IPS DF 6.9 (cell line): ENCODE results near the gene CAMKK2.
A peak's percentile ranks its signal among the peaks of the same experiment; 100 is the strongest.
"Not testable (repeated sequence)": the region's sequence is repeated elsewhere in the genome, so short reads cannot be mapped to it uniquely, and the experiment has no call there.

Experiments
- DNase-seq: peaks from one replicate; pipeline ENCODE4 v3.0.0-alpha.2; 2013; ENCODE audit warnings: low read depth, low spot score
- H3K27ac ChIP-seq: one replicate; pipeline ENCODE4 v1.5.1; 2013; ENCODE audit warnings: low read length, control low read depth
- H3K27me3 ChIP-seq: 2 replicates; pipeline ENCODE4 v1.6.1; 2013; ENCODE audit warnings: mild to moderate bottlenecking, low read length; ENCODE audit not compliant: control insufficient read depth, insufficient read depth
- H3K36me3 ChIP-seq: 2 replicates; pipeline ENCODE4 v1.6.1; 2013; ENCODE audit warnings: low read length; ENCODE audit not compliant: control insufficient read depth, insufficient read depth
- H3K4me1 ChIP-seq: 2 replicates; pipeline ENCODE4 v1.6.1; 2013; ENCODE audit warnings: low read length; ENCODE audit not compliant: control insufficient read depth, insufficient read depth
- H3K4me3 ChIP-seq: 2 replicates; pipeline ENCODE4 v1.5.1; 2013; ENCODE audit warnings: mild to moderate bottlenecking, low read length
- H3K9me3 ChIP-seq: 2 replicates; pipeline ENCODE4 v1.6.1; 2013; ENCODE audit warnings: low read length, inconsistent platforms; ENCODE audit not compliant: control insufficient read depth, insufficient read depth
- WGBS: extraction: QIAGEN DNeasy Blood & Tissue Kit; methylation state at CpG from one replicate; pipeline ENCODE4 v1.1.7; 2013; ENCODE audit warnings: mixed read lengths, missing lambda C conversion rate; ENCODE audit not compliant: insufficient read length, insufficient coverage; 5-methylcytosine and 5-hydroxymethylcytosine counted together

Gene CAMKK2

GRCh38 chr12:121299662-121300061 is 3.2 kb upstream of the CAMKK2 start:
- Histone ChIP-seq H3K36me3 (no peaks in the 10 kb centered on the region), H3K4me3 (no peak overlapping the region), H3K4me1 (no peaks in the 10 kb centered on the region), H3K27ac (no peak overlapping the region), H3K9me3 (no peaks in the 10 kb centered on the region), H3K27me3 (no peaks in the 10 kb centered on the region)
- WGBS, result no CpG with 5 or more reads among the region's 4 CpGs
- no peak for DNase-seq

GRCh38 chr12:121298411-121298810 is 1.9 kb upstream of the CAMKK2 start:
- WGBS, result no CpG with 5 or more reads among the region's 13 CpGs
- H3K9me3 ChIP-seq, H3K4me3 ChIP-seq, H3K36me3 ChIP-seq, H3K27ac ChIP-seq, H3K4me1 ChIP-seq, DNase-seq, H3K27me3 ChIP-seq: not testable (repeated sequence)

GRCh38 chr12:121297435-121297991 is 1.0 kb upstream of the CAMKK2 start:
- H3K9me3 ChIP-seq, result no peaks in the 10 kb centered on the region
- H3K4me1 ChIP-seq, result no peaks in the 10 kb centered on the region
- no peak overlapping the region for H3K27ac ChIP-seq
- no peaks in the 10 kb centered on the region for H3K36me3 ChIP-seq
- DNase-seq, result no peak
- peak overlapping the region; percentile 46; the same call in 1 of the 2 replicates for H3K4me3 ChIP-seq
- WGBS, result no CpG with 5 or more reads among the region's 21 CpGs
- no peaks in the 10 kb centered on the region for H3K27me3 ChIP-seq

- H3K9me3 ChIP-seq, result no peaks in the 10 kb centered on the region
- H3K27me3 ChIP-seq, result no peaks in the 10 kb centered on the region
- no peaks in the 10 kb centered on the region for H3K36me3 ChIP-seq
- H3K4me1 ChIP-seq, result no peaks in the 10 kb centered on the region
- H3K27ac ChIP-seq, result no peak overlapping the region
- peak overlapping the region; percentile 81 for H3K4me3 ChIP-seq
- DNase-seq, result no peak
- no CpG with 5 or more reads among the region's 55 CpGs for WGBS
These were observed 527 bp downstream of the CAMKK2 start for GRCh38 chr12:121295746-121296617.

GRCh38 chr12:121295116-121295745 is 1.3 kb downstream of the CAMKK2 start:
- peak overlapping the region; percentile 81; the same call in 1 of the 2 replicates for H3K4me3 ChIP-seq
- no CpG with 5 or more reads among the region's 7 CpGs for WGBS
- H3K27ac ChIP-seq, result no peak overlapping the region

GRCh38 chr12:121294151-121294889 is 2.2 kb downstream of the CAMKK2 start:
- Histone ChIP-seq H3K4me1 (no peaks in the 10 kb centered on the region), H3K4me3 (no peak overlapping the region), H3K27ac (no peak overlapping the region), H3K27me3 (no peaks in the 10 kb centered on the region), H3K36me3 (no peaks in the 10 kb centered on the region; the same call in 1 of the 2 replicates), H3K9me3 (no peaks in the 10 kb centered on the region)
- no CpG with 5 or more reads among the region's 10 CpGs for WGBS
- no peak for DNase-seq

More at GRCh38 chr12:121295116-121295745, 1.3 kb downstream of the CAMKK2 start:
- H3K27me3 ChIP-seq, result no peaks in the 10 kb centered on the region
- no peaks in the 10 kb centered on the region for H3K4me1 ChIP-seq
- no peak for DNase-seq
- no peaks in the 10 kb centered on the region for H3K9me3 ChIP-seq
- H3K36me3 ChIP-seq, result no peaks in the 10 kb centered on the region

GRCh38 chr12:121293603-121294002 is 2.9 kb downstream of the CAMKK2 start:
- Histone ChIP-seq H3K27me3 (no peaks in the 10 kb centered on the region), H3K36me3 (no peaks in the 10 kb centered on the region; the same call in 1 of the 2 replicates), H3K4me3 (no peak overlapping the region), H3K27ac (no peak overlapping the region), H3K4me1 (no peaks in the 10 kb centered on the region; the same call in 1 of the 2 replicates), H3K9me3 (no peaks in the 10 kb centered on the region)
- no CpG with 5 or more reads among the region's 4 CpGs for WGBS
- DNase-seq, result no peak

GRCh38 chr12:121290410-121290809 is 6.1 kb downstream of the CAMKK2 start:
- WGBS, result no CpG with 5 or more reads among the region's 5 CpGs
- H3K4me1 ChIP-seq, result no peaks in the 10 kb centered on the region; the same call in 1 of the 2 replicates
- no peaks in the 10 kb centered on the region for H3K9me3 ChIP-seq
- no peaks in the 10 kb centered on the region for H3K27me3 ChIP-seq
- no peak overlapping the region for H3K27ac ChIP-seq
- no peaks in the 10 kb centered on the region; the same call in 1 of the 2 replicates for H3K36me3 ChIP-seq
- no peak overlapping the region for H3K4me3 ChIP-seq
- DNase-seq, result no peak

GRCh38 chr12:121289962-121290361 is 6.5 kb downstream of the CAMKK2 start:
- H3K36me3 ChIP-seq, result no peaks in the 10 kb centered on the region; the same call in 1 of the 2 replicates
- WGBS, result no CpG with 5 or more reads among the region's 7 CpGs
- H3K9me3 ChIP-seq, result no peaks in the 10 kb centered on the region
- no peaks in the 10 kb centered on the region; the same call in 1 of the 2 replicates for H3K4me1 ChIP-seq
- H3K27ac ChIP-seq, result no peak overlapping the region
- DNase-seq, result no peak
- H3K27me3 ChIP-seq, result no peaks in the 10 kb centered on the region
- H3K4me3 ChIP-seq, result no peak overlapping the region

GRCh38 chr12:121288986-121289385 is 7.5 kb downstream of the CAMKK2 start:
- Histone ChIP-seq H3K27ac (no peak overlapping the region), H3K4me1 (no peaks in the 10 kb centered on the region; the same call in 1 of the 2 replicates), H3K9me3 (no peaks in the 10 kb centered on the region), H3K27me3 (no peaks in the 10 kb centered on the region), H3K4me3 (no peak overlapping the region), H3K36me3 (no peaks in the 10 kb centered on the region; the same call in 1 of the 2 replicates)
- no CpG with 5 or more reads among the region's 9 CpGs for WGBS
- no peak for DNase-seq
